K562 (cell line): ENCODE measurements around the gene MAST4. TPM values are rescaled to one million over a fixed set of nuclear protein-coding genes. Genes with fewer than 3 reads are reported as not detected.

Source experiments
- ATAC-seq: fragments of 200-7000 bp; cut with Tn5 transposase; 3 replicates; pipeline ENCODE4 v1.9.1; 2020; ENCODE audit warnings: moderate library complexity
- BruUV-seq: library from RNA; stranded (reverse); fragments of 400-500 nt; replicated peaks from 2 replicates; lab custom pipeline; 2021; lab: Mats Ljungman, UMichigan
- CTCF ChIA-PET: fragments of 300-600 bp; formaldehyde crosslinking; extraction: SDS; loops from one replicate; lab custom pipeline; 2021; ENCODE audit warnings: low intra/inter-chr PET ratio; lab: Yijun Ruan, JAX
- POLR2A ChIA-PET: fragments of 300-600, 350-650 bp; sonication (Branson Sonifier 250); formaldehyde crosslinking; extraction: SDS; loops from one replicate; lab custom pipeline; 2021; ENCODE audit warnings: antibody characterized with exemption, inconsistent platforms; lab: Yijun Ruan, JAX
- DNase-seq, 4 experiments: peaks; one replicate each; pipeline versions ENCODE4 v3.0.0 to v3.0.0-alpha.2; 2011 to 2018; ENCODE audit warnings: low spot score in 3 of 4, mixed read lengths in 3 of 4; ENCODE audit errors: extremely low read depth in 1 of 4
- FAIRE-seq: peaks from 2 replicates; lab custom pipeline; 2011; peaks lifted over from hg19 to GRCh38; lab: Jason Lieb, UNC
- H2AFZ ChIP-seq: 2 replicates; pipeline ENCODE4 v1.6.0; 2011; ENCODE audit warnings: low read depth, low read length, control low read depth, inconsistent platforms
- H3K27ac ChIP-seq: fragments of 200-600 bp; 3 replicates; pipeline ENCODE4 v1.8.0; 2011; ENCODE audit warnings: low read depth, mild to moderate bottlenecking, control low read depth, inconsistent platforms, low read length, moderate library complexity, mixed read lengths; ENCODE audit errors: extremely low read depth
- H3K27me3 ChIP-seq, 2 experiments: fragments of 300-600 bp in 1 of 2; 2 replicates in 1 of 2; 3 replicates in 1 of 2; pipeline versions ENCODE4 v1.6.0 to v1.8.0; 2011; ENCODE audit warnings: inconsistent platforms in 2 of 2, low read length in 2 of 2, mild to moderate bottlenecking in 1 of 2, mixed read lengths in 1 of 2, moderate library complexity in 1 of 2; ENCODE audit not compliant: control insufficient read depth in 2 of 2, insufficient read depth in 2 of 2
- H3K36me3 ChIP-seq: fragments of 300-600 bp; 3 replicates; pipeline ENCODE4 v1.8.0; 2011; ENCODE audit warnings: mild to moderate bottlenecking, low read length, inconsistent platforms; ENCODE audit not compliant: control insufficient read depth, insufficient read depth
- H3K4me1 ChIP-seq, 2 experiments: fragments of 200-600 bp in 1 of 2; replicated peaks in 1 of 2; 2 replicates in 1 of 2; 3 replicates in 1 of 2; pipeline versions ENCODE4 v1.5.1 to v1.8.0; 2011; ENCODE audit warnings: inconsistent platforms in 2 of 2, low read length in 2 of 2, mild to moderate bottlenecking in 1 of 2, mixed read lengths in 1 of 2, moderate library complexity in 1 of 2; ENCODE audit not compliant: control insufficient read depth in 2 of 2, insufficient read depth in 2 of 2
- H3K4me2 ChIP-seq: 2 replicates; pipeline ENCODE4 v1.6.1; 2011; ENCODE audit warnings: low read length, control low read depth, inconsistent platforms, mixed read lengths; ENCODE audit not compliant: insufficient read depth
- H3K4me3 ChIP-seq: fragments of 200-600 bp; sonication (generic), shearing (Covaris generic); 2 replicates; pipeline ENCODE4 v1.5.1; 2016; ENCODE audit warnings: control low read depth, inconsistent platforms
- H3K79me2 ChIP-seq: fragments of 200-600 bp; 3 replicates; pipeline ENCODE4 v1.8.0; 2011; ENCODE audit warnings: low read length, inconsistent platforms; ENCODE audit not compliant: control insufficient read depth, insufficient read depth
- H3K9ac ChIP-seq, 2 experiments: 2 replicates each; pipeline versions ENCODE4 v1.6.0 to v1.6.1; 2011; ENCODE audit warnings: low read depth in 2 of 2, low read length in 2 of 2, control low read depth in 1 of 2, inconsistent platforms in 1 of 2, mild to moderate bottlenecking in 1 of 2, mixed read lengths in 1 of 2; ENCODE audit not compliant: insufficient read depth in 1 of 2
- H3K9me1 ChIP-seq: one replicate; pipeline ENCODE4 v1.6.0; 2011; ENCODE audit warnings: inconsistent platforms, mild to moderate bottlenecking, low read length, moderate library complexity; ENCODE audit not compliant: control insufficient read depth, insufficient read depth
- H3K9me3 ChIP-seq: replicated peaks from 2 replicates; pipeline ENCODE4 v1.5.1; 2011; ENCODE audit warnings: low read depth, low read length, inconsistent platforms; ENCODE audit not compliant: control insufficient read depth, insufficient read depth
- H4K20me1 ChIP-seq: replicated peaks from 2 replicates; pipeline ENCODE4 v1.6.1; 2011; ENCODE audit warnings: low read length, inconsistent platforms, mixed read lengths; ENCODE audit not compliant: control insufficient read depth, insufficient read depth
- MEF2A ChIP-seq: IDR thresholded peaks from 2 replicates; pipeline ENCODE4 v1.6.1; 2011; ENCODE audit warnings: low read depth, mild to moderate bottlenecking, low read length, moderate library complexity; ENCODE audit not compliant: control insufficient read depth
- PTBP1 ChIP-seq: fragments of 200-400 bp; formaldehyde crosslinking; IDR thresholded peaks from 2 replicates; pipeline ENCODE4 v1.6.1; 2017; ENCODE audit warnings: low read depth, low read length
- RAD21 ChIP-seq, 2 experiments: fragments of 250-450 bp in 1 of 2; fragments of 450-650 bp in 1 of 2; sonication (Bioruptor Pico) in 1 of 2; formaldehyde crosslinking in 1 of 2; IDR thresholded peaks in 1 of 2; conservative IDR thresholded peaks in 1 of 2; 2 replicates each; pipeline versions ENCODE4 v1.4.0 to v1.8.0; 2020 to 2022; ENCODE audit warnings: mild to moderate bottlenecking in 2 of 2, moderate library complexity in 1 of 2
- SPI1 ChIP-seq: IDR thresholded peaks from 2 replicates; pipeline ENCODE4 v1.6.1; 2011; ENCODE audit warnings: low read depth, low read length, control low read depth, borderline replicate concordance
- TAL1 ChIP-seq: fragments of 450-650 bp; IDR thresholded peaks from 2 replicates; pipeline ENCODE4 v1.6.1; 2016; ENCODE audit warnings: mild to moderate bottlenecking
- XRCC5 ChIP-seq: fragments of 200-400 bp; formaldehyde crosslinking; IDR thresholded peaks from 2 replicates; pipeline ENCODE4 v1.6.1; 2017; ENCODE audit warnings: low read depth, mild to moderate bottlenecking, low read length
- ZNF707 ChIP-seq: fragments of 250-450 bp; sonication (Bioruptor Pico); conservative IDR thresholded peaks from 2 replicates; pipeline ENCODE4 v1.8.0; 2022; ENCODE audit warnings: inconsistent platforms, mild to moderate bottlenecking, moderate library complexity
- ZNF766 ChIP-seq: fragments of 200-800 bp; sonication (Bioruptor generic); conservative IDR thresholded peaks from 2 replicates; pipeline ENCODE4 v1.6.1; 2016; ENCODE audit warnings: missing genetic modification characterization, missing compliant biosample characterization
- WGBS: fragments of 100-300 bp; shearing (Covaris generic); methylation state at CpG from one replicate; pipeline ENCODE4 v1.1.6; 2016; ENCODE audit warnings: low coverage, mixed read lengths; ENCODE audit not compliant: insufficient coverage; ENCODE audit errors: missing lambda C conversion rate; 5-methylcytosine and 5-hydroxymethylcytosine counted together
- in situ Hi-C: fragments of 300-500 bp; cut with MboI; formaldehyde crosslinking; loops from 4 replicates; pipeline ENCODE4 v1.15.0; 2018; ENCODE audit warnings: inconsistent platforms, mixed read lengths
- intact Hi-C: fragments of 100-400 bp; cut with micrococcal nuclease; formaldehyde crosslinking; loops from 2 replicates; pipeline ENCODE4 v1.14.2; 2022
- polyA plus RNA-seq, 8 experiments: library from polyadenylated mRNA; depleted of rRNA in 4 of 8; stranded (reverse) in 5 of 8; unstranded in 3 of 8; fragments of >200 nt; fragmentation: Nextera tagmentation in 2 of 8; fragmentation: Illumina TruSeq in 1 of 8; extraction: Ambion mirVana in 2 of 8; extraction: Trizol in 1 of 8; gene quantifications; 2 replicates each; pipeline versions ENCODE4 v1.2.1 to v1.2.3, GENCODE V29; 2011 to 2014; ENCODE audit warnings: inconsistent platforms in 1 of 8, missing spikeins in 1 of 8
- total RNA-seq, 7 experiments: library from RNA; depleted of rRNA in 6 of 7; stranded (reverse); fragments of >200 nt in 6 of 7; fragmentation: Illumina TruSeq in 2 of 7; extraction: Trizol in 2 of 7; gene quantifications; 2 replicates each; pipeline versions ENCODE4 v1.2.1 to v1.2.3, GENCODE V29; 2011 to 2021; ENCODE audit warnings: low replicate concordance in 1 of 7

Gene MAST4
- total and polyA plus RNA-seq, 9 of the 15 experiments (the other 6 are each of a cell fraction or from before 2014, with no cell fraction given) = 0.88 to 10.1 (median 5.2) TPM

GRCh38 chr5:66876266-66876807, 280.1 kb downstream of the MAST4 start:
- in situ Hi-C loops (no loop called here), intact Hi-C loops (no loop called here)
- Histone ChIP-seq H3K9me3 (no peaks in the 10 kb centered on the region), H3K4me1 (no peaks in the 10 kb centered on the region), H3K79me2 (no peaks in the 10 kb centered on the region), H3K4me3 (no peak overlapping the region), H3K4me2 (no peak overlapping the region), H2AFZ (no peak overlapping the region), H3K9ac (no peak overlapping the region), H3K36me3 (no peaks in the 10 kb centered on the region), H3K27ac (no peak overlapping the region), H3K27me3 (peaks cover 9% of the 10 kb centered on the region in 2 experiments; a peak in 4 of 5 replicates), H4K20me1 (no peaks in the 10 kb centered on the region), H3K9me1 (no peaks in the 10 kb centered on the region)
- BruUV-seq = no TSS peak
- DNase-seq = no peak
- ChIA-PET POLR2A (no interaction called here), CTCF (no interaction called here)
- TF ChIP-seq SPI1 (no peak), ZNF707 (CRISPR knock-in tag) (no peak), ZNF766 (CRISPR knock-in tag) (no peak)
- WGBS = 3% methylated on average over 6 of the region's 6 CpGs
- ATAC-seq = no peak
- no peak for FAIRE-seq

GRCh38 chr5:66877843-66878242, 281.6 kb downstream of the MAST4 start:
- H3K4me1 ChIP-seq = no peaks in the 10 kb centered on the region
- TF ChIP-seq PTBP1 (no peak), MEF2A (no peak), XRCC5 (no peak), RAD21 (CRISPR knock-in tag; conservative IDR thresholded peaks at IDR 0.05 in 1 of 2, IDR thresholded peaks at IDR 0.05 in 1 of 2) (no peak), TAL1 (no peak)
- TF ChIP-seq, all 486 proteins: peak for 0
- BruUV-seq = no TSS peak
- H4K20me1 ChIP-seq = no peaks in the 10 kb centered on the region
- ChIA-PET POLR2A (no interaction called here), CTCF (no interaction called here)
- no peak overlapping the region for H3K27ac ChIP-seq
- H3K36me3 ChIP-seq = no peaks in the 10 kb centered on the region
- 0% methylated on average over 3 of the region's 3 CpGs for WGBS
- intact Hi-C loops (no loop called here), in situ Hi-C loops (no loop called here)
- H3K9ac ChIP-seq = no peak overlapping the region
- peaks cover 5 to 9% of the 10 kb centered on the region in 2 experiments; a peak in 4 of 5 replicates for H3K27me3 ChIP-seq
- ATAC-seq (no peak), DNase-seq (no peak), FAIRE-seq (no peak)
- H3K9me3 ChIP-seq = no peaks in the 10 kb centered on the region
- H3K9me1 ChIP-seq = no peaks in the 10 kb centered on the region
- H3K4me3 ChIP-seq = no peak overlapping the region
- no peak overlapping the region for H2AFZ ChIP-seq
- H3K4me2 ChIP-seq = no peak overlapping the region
- H3K79me2 ChIP-seq = no peaks in the 10 kb centered on the region
